ENCODE measurements around the gene ATP11A.
A peak's percentile ranks its signal among the peaks of the same experiment; 100 is the strongest.
"Not testable (repeated sequence)": the region's sequence is repeated elsewhere in the genome, so short reads cannot be mapped to it uniquely, and the experiment has no call there.

The ATP11A gene

DNA sequence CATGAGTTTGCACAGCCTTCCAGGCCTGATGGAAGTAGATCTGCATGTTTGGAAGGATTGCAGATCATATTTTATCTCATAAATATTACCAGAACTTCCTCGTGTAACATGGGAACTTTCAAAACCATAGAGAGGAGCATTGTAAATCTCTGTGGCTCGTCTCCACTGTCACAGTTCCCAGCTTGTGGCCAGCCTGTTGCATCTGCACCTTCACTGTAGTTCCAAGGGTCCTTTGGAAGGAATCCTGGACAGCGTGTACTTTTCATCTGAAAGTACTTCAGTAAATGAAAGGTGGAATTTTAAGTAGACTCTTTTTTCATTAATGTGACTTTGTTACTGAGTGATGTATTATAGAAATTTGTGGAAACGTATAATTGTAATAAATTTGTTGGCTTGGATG is 105.4 kb downstream of the ATP11A start:
- DNase-seq: no peak

DNA sequence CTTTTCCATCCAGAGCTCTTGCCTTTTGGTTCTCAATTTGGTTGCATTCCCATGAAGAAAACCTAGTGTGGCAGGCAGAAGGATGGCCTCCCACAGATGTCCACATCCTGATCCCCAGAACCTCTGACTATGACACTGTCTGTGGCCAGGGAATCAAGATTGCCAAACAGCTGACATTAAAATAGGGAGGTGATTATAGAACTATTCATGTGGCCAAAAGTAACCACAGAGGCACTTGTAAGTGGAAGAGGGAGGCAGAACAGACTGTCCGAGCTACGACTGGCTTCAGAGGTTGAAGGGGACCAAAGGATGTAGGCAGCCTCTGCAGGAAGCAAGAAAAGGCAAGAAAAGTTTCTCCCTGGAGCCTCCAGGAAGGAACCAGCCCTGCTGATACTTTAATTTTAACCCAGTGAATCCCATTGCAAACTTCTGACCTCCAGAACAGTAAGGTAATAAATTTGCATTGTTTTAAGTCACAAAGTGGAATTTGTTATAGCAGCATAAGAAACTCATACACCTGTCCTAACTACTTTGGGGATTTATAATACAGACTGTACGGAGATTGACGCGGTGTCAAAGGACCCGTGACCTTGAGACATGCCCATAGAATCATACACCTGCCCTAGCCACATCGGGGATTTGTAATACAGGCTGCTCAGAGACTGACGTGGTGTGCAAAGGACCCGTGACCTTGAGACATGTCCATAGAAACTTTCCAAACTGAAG is 106.5 kb downstream of the ATP11A start:
- no peak for DNase-seq

DNA sequence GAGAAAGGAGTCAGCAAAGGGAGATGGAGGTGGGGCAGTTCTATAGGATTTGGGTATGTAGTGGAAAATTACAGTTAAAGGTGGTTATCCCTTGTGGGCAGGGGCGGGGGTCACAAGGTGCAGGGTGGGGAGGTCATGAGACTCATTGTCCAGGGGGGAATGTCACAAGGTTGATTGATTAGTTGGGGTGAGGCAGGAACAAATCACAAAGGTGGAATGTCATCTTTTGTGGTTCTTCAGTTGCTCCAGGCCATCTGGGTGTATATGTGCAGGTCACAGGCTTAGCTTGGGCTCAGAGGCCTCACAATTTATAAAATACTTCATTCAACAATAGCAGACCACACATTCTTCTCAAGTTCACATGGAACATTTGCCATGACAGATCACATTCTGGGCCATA is 109.6 kb downstream of the ATP11A start:
- no peak for DNase-seq

DNA sequence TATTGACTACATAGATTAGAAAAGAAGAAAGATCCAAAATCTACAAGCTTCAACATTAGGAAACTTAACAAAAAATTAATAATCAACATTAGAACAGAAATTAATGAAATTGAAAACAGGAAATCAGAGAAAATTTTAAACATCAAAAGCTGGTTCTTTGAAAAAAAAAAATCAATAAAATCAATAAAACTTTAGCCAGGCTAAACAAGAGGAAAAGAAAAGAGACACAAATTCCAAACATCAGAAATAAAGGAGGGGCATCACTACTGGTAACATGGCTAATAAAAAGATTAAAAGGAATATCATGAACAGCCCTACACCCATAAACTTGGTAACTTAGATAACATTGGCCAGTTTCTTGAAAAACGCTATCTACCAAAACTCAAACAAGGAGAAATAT is 110.2 kb downstream of the ATP11A start:
- DNase-seq: no peak

DNA sequence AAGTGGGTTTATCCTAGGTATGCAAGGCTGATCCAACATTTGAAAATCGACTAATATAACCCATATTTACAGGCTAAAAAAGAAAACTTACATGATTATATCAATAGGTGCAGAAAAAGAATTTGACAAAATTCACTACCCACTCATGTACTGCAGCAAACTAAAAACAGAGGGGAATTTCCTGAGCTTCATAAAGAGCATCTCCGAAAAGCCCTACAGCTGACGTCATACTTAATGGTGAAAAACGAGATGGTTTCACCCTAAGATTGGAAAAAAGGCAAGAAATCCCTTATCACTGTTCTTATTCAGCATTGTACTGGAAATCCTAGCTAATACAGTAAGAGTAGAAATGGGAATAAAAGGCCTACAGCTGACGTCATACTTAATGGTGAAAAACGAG is 111.0 kb downstream of the ATP11A start:
- not testable (repeated sequence) for DNase-seq

DNA sequence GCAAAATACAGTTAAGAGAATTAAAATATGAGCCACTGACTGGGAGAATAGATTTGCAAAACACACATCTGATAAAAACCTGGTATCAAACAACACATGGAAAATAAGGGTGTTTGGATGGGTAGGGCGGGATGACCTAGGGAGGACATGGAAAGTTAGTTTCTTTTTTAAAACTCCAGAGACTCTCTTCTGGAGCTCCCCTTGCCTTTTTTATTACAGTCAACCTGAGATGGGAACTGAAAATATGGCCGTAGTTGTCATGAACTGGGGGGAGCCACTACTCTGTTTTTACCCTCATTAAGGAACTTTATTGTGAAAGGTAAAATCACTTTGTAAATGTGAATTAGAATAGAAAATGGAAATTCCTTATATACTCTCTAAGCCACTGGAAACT is 113.0 kb downstream of the ATP11A start:
- DNase-seq: no peak

DNA sequence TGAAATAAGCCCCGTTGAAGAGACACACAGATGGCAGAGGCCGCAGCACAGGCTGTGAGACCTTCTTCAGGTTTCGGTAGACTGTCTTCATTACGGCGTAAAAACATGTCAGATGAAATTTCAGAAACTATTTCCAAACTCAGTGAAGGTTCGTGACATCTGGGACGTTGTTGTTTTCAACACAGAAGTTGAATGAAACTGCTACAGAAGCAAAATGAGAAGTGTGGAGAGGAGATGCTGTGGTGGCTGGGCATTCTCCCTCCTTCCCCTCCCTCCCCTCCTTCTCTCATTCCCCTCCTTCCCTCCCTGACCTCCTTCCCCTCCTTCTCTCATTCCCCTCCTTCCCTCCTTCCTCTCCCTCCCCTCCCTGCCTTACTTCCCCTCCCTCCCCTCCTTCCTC is 113.6 kb downstream of the ATP11A start:
- DNase-seq: no peak

DNA sequence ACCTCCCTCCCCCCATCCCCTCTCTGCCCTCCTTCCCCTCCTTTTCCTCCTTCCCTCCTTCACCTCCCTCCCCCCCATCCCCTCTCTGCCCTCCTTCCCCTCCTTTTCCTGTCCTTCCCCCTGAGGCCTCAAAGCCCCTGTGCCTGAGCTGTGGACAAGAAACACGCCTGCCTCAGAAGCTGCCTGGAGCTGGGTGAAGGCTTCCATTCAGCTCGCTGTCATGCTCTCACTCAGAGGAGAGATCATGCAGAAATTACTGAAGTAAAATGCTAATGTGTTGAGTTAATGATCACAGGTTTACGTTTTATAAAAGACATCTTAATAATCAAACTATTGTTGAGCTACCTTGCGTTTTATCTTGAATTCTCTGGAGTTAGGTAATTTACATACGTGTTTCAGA is 114.5 kb downstream of the ATP11A start:
- DNase-seq: no peak

DNA sequence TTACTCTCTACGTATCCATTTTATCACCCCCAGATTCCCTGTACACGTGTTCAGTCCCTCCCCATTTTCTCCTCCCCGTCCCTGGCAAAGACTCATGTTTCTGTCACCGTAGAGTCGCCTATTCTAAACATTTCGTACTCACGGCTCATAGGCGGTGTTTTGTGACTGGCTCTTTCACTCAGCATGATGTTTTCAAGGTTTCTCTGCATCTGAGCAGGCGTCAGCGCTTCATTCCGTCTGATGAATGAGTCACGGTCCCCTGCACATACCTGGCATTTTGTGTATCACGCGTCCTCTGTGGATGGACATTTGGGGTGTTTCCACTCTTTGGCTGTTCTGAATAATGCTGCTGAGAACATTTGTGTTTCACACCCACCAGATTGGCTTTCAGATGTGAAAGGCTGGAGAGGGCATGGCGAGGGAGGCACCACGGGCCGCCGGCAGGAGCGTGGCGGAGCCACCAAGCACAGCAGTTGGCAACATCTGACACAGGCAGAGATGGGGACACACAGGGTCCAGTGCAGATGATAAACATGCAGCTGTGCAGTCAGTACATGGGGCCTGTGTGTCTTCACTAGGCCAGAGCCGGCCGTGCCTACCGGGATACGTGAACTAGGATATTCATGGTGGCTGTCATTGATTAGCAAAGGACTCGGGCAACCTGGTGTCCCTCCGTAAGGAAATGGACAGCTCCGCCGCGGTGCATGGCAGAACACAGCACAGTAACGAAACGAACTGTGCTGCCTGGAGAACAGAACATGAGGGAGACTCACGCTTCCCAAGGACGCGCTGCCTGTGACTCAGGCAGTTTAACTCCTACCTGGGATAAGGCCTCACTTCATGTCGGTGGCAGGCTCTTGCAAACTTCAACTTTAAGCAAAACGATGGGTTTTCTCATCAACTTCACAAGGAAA is 117.2 kb downstream of the ATP11A start:
- peak; percentile 15 for DNase-seq

DNA sequence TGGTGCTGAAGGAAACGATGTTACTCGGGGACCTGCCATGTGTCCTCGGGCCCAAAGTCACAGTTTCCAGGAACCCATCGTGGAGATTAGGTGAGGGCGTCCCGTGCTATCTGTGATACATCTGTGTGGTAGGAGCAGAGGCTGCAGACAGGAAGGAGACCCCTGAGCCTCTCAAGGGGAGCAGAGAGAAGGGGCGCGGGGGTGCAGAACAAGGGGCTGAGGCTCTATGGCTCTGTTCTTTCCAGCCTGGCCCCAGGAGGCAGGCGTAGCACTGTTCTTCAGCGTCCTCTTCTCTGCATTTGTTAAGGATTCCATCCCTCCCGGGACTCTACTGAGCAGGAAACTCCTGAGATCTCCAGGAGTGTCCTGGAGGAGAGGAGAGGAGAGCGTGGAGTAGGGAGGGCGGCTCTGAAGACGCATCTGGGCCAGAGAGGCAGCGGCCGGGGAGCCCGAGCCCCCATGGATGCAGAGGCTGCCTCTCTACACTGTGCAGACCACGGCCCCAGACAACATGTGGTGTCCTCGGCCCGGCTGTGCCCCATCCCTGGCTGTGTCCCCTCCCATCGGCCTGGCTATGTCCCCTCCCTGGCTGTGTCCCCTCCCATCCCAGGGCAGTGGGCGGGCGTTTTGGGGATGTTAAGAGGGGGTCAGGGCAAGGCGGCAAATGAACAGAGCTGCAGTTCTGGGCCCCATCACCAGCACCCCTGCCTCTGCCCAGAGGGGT is 118.0 kb downstream of the ATP11A start:
- no peak for DNase-seq

DNA sequence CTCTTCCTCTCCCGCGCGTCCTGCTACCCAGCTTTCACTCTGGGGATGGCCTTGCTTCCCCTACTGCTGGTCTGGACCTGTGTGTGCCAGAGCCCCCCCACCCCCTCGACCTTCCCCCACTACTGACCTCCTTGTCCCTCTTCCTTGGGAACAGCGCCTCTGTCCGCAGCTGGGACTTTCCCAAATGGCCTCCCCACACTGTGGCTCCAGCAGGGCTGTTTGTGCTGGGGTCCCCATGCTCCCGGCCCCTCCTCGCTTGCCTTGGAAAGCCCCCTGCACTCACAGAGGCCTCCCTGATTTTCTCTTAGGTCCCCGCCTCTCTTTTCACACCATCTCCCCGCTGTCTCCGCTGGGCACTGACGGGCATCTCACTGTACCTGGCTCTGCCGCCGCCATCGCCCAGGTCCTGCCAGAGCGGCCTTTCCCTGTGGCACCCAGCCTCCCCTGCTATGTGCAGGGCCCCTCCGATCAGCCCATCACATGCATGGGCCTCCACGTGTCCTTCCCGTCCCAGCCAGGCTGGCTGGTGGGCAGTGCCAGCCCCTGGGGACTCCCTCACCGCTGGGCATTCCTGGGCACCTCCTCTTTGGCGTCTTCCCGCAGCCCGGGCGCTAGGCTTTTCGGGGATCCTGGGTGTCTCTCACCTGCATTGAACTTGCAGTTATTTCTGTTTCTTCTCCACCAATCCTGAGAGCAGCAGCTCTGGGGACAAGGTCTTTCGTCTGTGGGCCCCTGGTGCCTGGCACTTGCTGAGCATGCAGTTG is 118.7 kb downstream of the ATP11A start:
- no peak for DNase-seq

DNA sequence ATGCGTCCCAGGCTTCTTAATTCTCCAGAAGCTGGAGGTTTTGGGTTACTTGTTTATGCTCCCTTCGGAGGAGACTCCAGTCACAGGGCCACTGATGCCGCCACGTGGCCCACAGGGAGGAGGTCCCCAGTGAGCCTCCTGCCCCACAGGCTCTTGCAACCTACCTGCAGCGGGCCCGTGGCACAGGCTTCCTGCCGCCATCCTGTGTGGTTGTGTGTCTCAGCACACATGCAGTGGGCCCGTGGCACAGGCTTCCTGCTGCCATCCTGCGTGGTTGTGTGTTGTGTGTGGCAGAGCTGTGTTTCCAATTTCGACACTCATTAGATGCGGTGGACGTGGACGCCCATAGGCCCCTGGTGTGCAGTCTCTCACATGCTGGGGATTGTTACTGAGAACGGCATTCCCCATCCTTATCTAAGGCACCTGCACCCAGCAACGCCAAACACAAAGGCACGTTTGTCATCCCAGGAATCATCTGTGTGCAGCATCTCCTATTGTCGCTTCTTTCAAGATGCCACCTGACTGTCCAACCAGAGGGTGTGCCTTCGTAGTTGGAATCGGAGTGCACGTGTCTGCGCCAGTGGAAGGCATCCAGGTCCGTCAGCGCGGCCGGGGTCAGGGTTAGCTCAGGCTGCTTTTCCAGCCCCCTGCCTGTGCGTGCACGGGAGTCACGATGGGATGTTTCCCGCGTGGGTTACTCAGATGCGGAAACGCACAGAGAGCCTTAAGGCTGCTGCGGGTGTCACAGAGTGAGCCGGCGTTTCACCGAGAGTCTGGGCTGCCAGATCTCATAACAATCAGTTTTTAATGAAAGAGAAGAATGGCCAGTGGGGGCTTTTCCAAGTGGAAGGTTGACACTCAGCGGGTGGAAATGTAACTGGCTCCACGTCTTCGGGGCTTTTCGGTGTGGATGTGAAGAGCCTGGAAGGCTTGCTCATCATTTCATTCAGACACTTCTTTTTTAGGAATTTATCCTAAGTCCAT is 119.8 kb downstream of the ATP11A start:
- DNase-seq: no peak

DNA sequence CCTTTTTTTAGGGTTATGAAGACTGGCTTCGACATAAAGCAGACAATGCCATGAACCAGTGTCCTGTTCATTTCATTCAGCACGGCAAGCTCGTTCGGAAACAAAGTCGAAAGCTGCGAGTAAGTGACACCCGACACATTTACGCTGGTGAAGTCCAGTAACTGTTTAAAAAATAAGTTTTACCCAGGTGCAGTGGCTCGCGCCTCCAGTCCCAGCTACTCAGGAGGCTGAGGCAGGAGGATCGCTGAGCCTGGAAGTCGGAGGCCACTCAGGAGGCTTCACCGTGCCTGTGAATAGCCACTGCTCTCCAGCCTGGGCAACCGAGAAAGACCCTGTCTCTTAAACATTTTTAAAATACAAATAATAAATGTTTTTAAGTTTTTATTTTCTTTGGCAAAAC is 120.8 kb downstream of the ATP11A start:
- DNase-seq: no peak

DNA sequence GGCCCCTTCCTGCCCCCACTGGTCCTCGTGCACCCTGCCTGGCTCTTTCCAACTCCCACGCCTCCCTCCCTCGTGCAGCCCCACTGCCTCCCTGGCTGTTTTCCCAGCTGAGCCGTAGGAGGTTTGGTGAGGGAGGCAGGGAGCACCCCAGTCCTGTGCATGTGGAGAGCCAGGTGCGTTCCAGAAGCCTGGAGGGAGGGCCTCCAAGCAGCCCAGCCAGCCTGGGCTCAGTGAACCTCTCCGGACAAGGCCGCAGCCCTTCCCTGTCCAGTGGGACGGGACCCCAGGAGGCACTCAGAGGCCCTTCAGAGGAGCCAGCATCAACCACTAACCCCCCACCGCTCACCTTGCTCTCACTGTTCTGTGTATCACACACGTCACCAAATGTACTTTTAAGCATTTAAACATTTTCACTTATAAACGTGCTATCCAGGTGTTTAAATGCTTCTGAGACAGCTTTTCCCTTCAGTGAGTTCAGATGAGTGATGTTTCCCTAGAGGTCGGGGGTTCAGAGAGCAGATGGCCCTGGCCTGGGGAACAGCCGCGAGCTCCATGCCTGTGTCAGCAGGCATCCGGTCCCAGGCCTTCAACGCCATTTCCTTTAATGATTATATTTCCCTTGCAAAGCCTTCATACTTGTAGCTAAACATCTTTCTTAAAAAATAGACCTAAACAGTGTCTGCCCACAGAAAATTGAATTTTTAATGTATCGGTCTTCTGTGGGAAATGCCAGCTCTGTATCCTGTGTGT is 122.6 kb downstream of the ATP11A start:
- DNase-seq: no peak

DNA sequence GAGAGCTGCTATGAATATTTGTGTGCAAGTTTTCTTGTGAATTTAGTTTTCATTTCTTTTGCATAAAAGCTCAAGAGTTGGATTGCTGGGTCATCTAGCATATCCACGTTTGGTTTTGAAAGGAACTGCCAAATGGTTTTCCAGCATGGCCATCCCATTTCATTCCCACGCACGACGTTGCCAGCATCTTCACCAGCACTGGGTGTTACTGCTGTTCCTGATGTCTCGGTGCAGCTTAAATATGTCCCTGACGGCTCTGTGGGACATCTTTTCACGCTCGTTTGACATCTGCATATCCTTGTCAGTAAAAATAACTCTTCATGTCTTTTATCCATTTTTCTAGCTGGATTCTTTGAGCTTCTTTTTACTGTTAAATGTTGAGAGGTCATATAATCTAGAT is 123.7 kb downstream of the ATP11A start:
- no peak for DNase-seq

DNA sequence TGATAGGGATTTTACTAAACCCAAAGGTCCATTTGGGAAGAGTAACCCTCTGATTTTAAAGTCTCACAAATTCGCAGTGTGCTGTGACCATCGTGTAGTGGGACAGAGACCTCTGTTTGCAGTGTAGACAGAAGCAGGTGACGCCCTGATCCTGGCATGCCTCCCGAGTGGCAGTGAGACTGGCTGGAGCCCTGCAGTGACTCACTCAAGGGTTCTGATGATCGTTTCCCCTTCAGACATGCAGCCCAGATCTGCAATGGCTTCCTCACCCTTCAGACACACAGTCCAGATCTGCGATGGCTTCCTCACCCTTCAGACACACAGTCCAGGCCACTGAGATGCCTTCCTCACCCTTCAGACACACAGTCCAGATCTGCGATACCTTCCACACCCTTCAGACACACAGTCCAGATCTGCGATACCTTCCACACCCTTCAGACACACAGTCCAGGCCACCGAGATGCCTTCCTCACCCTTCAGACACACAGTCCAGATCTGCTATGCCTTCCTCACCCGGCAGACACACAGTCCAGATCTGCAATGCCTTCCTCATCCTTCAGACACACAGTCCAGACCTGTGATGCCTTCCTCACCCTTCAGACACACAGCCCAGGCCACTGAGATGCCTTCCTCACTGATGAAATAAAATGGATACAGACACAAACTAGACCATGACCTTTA is 125.2 kb downstream of the ATP11A start:
- DNase-seq: no peak

DNA sequence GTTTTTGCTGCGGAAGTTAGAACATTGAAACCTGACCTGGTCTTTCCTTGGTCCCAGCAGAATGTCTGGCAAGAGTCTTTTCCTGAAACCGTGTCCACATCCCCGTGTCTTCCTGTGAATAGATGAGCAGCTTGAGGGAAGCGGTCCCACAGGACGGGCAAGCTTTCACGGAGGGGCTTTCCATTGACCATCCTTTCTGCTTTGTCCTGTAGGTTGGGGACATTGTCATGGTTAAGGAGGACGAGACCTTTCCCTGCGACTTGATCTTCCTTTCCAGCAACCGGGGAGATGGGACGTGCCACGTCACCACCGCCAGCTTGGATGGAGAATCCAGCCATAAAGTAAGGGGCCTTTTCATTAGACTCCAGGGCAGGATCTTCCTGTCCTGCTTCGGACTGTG is 126.0 kb downstream of the ATP11A start:
- DNase-seq: no peak

DNA sequence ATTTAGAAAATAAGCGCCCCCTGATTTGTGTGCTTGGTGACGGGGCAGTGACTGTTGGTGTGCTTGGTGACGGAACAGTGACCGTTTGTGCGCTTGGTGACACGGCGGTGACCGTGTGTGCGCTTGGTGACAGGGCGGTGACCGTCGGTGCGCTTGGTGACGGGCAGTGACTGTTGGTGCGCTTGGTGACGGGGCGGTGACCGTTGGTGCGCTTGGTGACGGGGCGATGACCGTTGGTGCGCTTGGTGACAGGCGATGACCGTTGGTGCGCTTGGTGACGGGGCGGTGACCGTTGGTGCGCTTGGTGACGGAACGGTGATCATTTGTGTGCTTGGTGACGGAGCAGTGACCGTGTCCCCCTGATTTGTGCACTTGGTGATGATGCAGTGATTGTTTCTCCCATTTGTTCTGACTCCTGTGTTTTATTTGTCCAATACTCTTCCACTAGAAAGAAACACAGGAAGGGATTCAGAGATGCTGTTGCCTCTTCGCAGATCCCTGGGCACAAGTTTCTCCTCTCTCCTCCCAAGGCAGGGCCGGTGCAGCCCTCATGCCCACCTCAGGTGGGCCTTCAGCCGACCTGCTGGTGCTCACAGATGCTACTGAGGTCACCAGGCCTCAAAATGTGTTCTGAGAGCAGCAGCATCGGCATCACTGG is 128.3 kb downstream of the ATP11A start:
- no peak for DNase-seq

DNA sequence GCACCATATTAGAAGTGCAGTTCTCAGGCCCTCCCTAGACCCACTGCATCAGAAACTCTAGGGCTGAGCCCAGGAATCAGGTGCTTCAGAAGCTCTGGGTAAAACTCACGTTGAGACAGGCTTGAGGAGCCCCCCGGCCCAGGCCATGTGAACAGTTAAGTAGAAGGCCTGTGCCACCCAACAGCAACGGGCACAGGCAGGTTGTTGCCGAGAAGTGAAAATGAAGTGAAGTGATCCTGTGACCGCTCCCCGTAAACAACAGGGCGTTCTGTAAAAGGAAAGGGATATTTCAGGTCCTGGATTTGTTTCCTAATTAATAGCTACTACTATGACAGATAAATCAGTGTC is 128.8 kb downstream of the ATP11A start:
- DNase-seq: no peak
